22Rv1 (cell line): ENCODE data around the gene WASF1.

ENCODE experiments used
- CTCF ChIP-seq: fragments of 450-650 bp; IDR thresholded peaks from 2 replicates; pipeline ENCODE4 v1.5.1; 2017; ENCODE audit warnings: mild to moderate bottlenecking
- ZFX ChIP-seq: fragments of 450-650 bp; IDR thresholded peaks from 2 replicates; pipeline ENCODE4 v1.6.1; 2017; ENCODE audit warnings: antibody characterized with exemption, borderline replicate concordance

- TF ChIP-seq CTCF (no peak), ZFX (no peak)
Measured at GRCh38 chr6:110114004-110114403, 65.5 kb downstream of the WASF1 start.
